H1 (cell line): Measurements from ENCODE around the gene ANKS1B. TPM values are rescaled to one million over a fixed set of nuclear protein-coding genes. Genes with fewer than 3 reads are reported as not detected.

Experiments
- CTCF ChIA-PET: fragments of 300-600 bp; sonication (Branson Sonifier 250); formaldehyde crosslinking; loops from one replicate; lab custom pipeline; 2021; ENCODE audit not compliant: partially characterized antibody; lab: Charles Lee
- POLR2A ChIA-PET: fragments of 300-600 bp; sonication (Branson Sonifier 250); formaldehyde crosslinking; loops from one replicate; lab custom pipeline; 2021; ENCODE audit warnings: inconsistent platforms; ENCODE audit not compliant: partially characterized antibody; lab: Charles Lee
- DNase-seq, 2 experiments: peaks; one replicate each; pipeline versions ENCODE4 v3.0.0 to v3.0.0-alpha.2; 2010 to 2022; ENCODE audit warnings: low spot score in 2 of 2, low read depth in 1 of 2, mixed read lengths in 1 of 2
- FAIRE-seq: peaks from 2 replicates; lab custom pipeline; 2011; peaks lifted over from hg19 to GRCh38; lab: Jason Lieb, UNC
- H2AFZ ChIP-seq: 2 replicates; pipeline ENCODE4 v1.8.1; 2012; ENCODE audit warnings: low read length, inconsistent platforms
- H2AK5ac ChIP-seq: 2 replicates; pipeline ENCODE4 v1.6.1; 2013; ENCODE audit warnings: low read depth, low read length
- H2BK120ac ChIP-seq: replicated peaks from 2 replicates; pipeline ENCODE3; 2013; ENCODE audit warnings: low read depth, low read length, inconsistent platforms
- H2BK12ac ChIP-seq: 2 replicates; pipeline ENCODE4 v1.6.1; 2013; ENCODE audit warnings: low read depth, low read length
- H2BK15ac ChIP-seq: 2 replicates; pipeline ENCODE4 v1.6.1; 2013; ENCODE audit warnings: low read length
- H2BK20ac ChIP-seq: 2 replicates; pipeline ENCODE4 v1.6.1; 2013; ENCODE audit warnings: low read length
- H2BK5ac ChIP-seq: 2 replicates; pipeline ENCODE4 v1.6.1; 2013; ENCODE audit warnings: low read depth, low read length
- H3K14ac ChIP-seq: 2 replicates; pipeline ENCODE4 v1.6.1; 2013; ENCODE audit warnings: inconsistent platforms; ENCODE audit not compliant: insufficient read length
- H3K18ac ChIP-seq: 2 replicates; pipeline ENCODE4 v1.6.1; 2013; ENCODE audit warnings: low read length; ENCODE audit errors: extremely low read depth
- H3K23ac ChIP-seq: 2 replicates; pipeline ENCODE4 v1.6.1; 2013; ENCODE audit warnings: inconsistent platforms; ENCODE audit not compliant: insufficient read length
- H3K23me2 ChIP-seq: 2 replicates; pipeline ENCODE4 v1.6.1; 2013; ENCODE audit warnings: low read depth, low read length
- H3K27ac ChIP-seq: 2 replicates; pipeline ENCODE4 v1.6.1; 2011; ENCODE audit warnings: low read depth, low read length, inconsistent platforms
- H3K27me3 ChIP-seq, 4 experiments: replicated peaks in 1 of 4; 1 replicate in 1 of 4; 2 replicates in 3 of 4; pipeline versions ENCODE4 v1.6.1 to v1.8.1; 2011 to 2013; ENCODE audit warnings: low read length in 3 of 4, mild to moderate bottlenecking in 3 of 4, inconsistent platforms in 2 of 4, mixed read lengths in 2 of 4, moderate library complexity in 1 of 4; ENCODE audit not compliant: control insufficient read depth in 3 of 4, insufficient read depth in 3 of 4; ENCODE audit errors: extremely low read depth in 1 of 4
- H3K36me3 ChIP-seq, 4 experiments: 2 replicates each; pipeline versions ENCODE4 v1.6.1 to v1.8.1; 2011 to 2013; ENCODE audit warnings: mild to moderate bottlenecking in 4 of 4, low read length in 3 of 4, moderate library complexity in 2 of 4, control low read depth in 1 of 4, inconsistent platforms in 1 of 4; ENCODE audit not compliant: insufficient read depth in 4 of 4, control insufficient read depth in 2 of 4
- H3K4ac ChIP-seq: replicated peaks from 2 replicates; pipeline ENCODE3; 2013; ENCODE audit warnings: low read length, low read depth, mixed read lengths, inconsistent platforms; ENCODE audit not compliant: insufficient read length
- H3K4me1 ChIP-seq, 4 experiments: replicated peaks in 1 of 4; 1 replicate in 1 of 4; 2 replicates in 3 of 4; pipeline versions ENCODE4 v1.6.1 to v1.8.1; 2011 to 2013; ENCODE audit warnings: low read length in 3 of 4, inconsistent platforms in 2 of 4, mixed read lengths in 1 of 4; ENCODE audit not compliant: insufficient read depth in 4 of 4, control insufficient read depth in 3 of 4
- H3K4me2 ChIP-seq, 2 experiments: 2 replicates each; pipeline versions ENCODE4 v1.6.1 to v1.8.1; 2011 to 2013; ENCODE audit warnings: low read depth in 2 of 2, low read length in 2 of 2, control low read depth in 1 of 2, inconsistent platforms in 1 of 2, mild to moderate bottlenecking in 1 of 2; ENCODE audit not compliant: insufficient read depth in 1 of 2
- H3K4me3 ChIP-seq, 4 experiments: fragments of 200-600, 300-600 bp in 1 of 4; sonication (generic), shearing (Covaris generic), sonication (Bioruptor Twin) in 1 of 4; 2 replicates each; pipeline versions ENCODE4 v1.5.1 to v1.8.1; 2011 to 2016; ENCODE audit warnings: low read length in 4 of 4, low read depth in 3 of 4, control low read depth in 2 of 4, inconsistent platforms in 2 of 4, mild to moderate bottlenecking in 2 of 4, mixed read lengths in 1 of 4, moderate library complexity in 1 of 4; ENCODE audit not compliant: insufficient read depth in 2 of 4; ENCODE audit errors: extremely low read depth in 1 of 4
- H3K56ac ChIP-seq: replicated peaks from 2 replicates; pipeline ENCODE3; 2013; ENCODE audit warnings: low read depth, mild to moderate bottlenecking, mixed read lengths, low read length, inconsistent platforms; ENCODE audit not compliant: insufficient read length
- H3K79me1 ChIP-seq: 2 replicates; pipeline ENCODE4 v1.6.1; 2013; ENCODE audit warnings: low read depth, low read length, control low read depth
- H3K79me2 ChIP-seq, 2 experiments: 2 replicates each; pipeline versions ENCODE4 v1.6.1 to v1.8.1; 2012 to 2013; ENCODE audit warnings: low read length in 2 of 2, mild to moderate bottlenecking in 2 of 2, inconsistent platforms in 1 of 2; ENCODE audit not compliant: insufficient read depth in 2 of 2, control insufficient read depth in 1 of 2
- H3K9ac ChIP-seq, 4 experiments: replicated peaks in 1 of 4; 1 replicate in 1 of 4; 2 replicates in 3 of 4; pipeline versions ENCODE4 v1.6.1 to v1.8.1; 2011 to 2013; ENCODE audit warnings: low read depth in 3 of 4, low read length in 3 of 4, control low read depth in 2 of 4, mild to moderate bottlenecking in 2 of 4, moderate library complexity in 2 of 4, inconsistent platforms in 1 of 4; ENCODE audit errors: extremely low read depth in 1 of 4
- H3K9me3 ChIP-seq, 2 experiments: 2 replicates each; pipeline versions ENCODE4 v1.6.1 to v1.8.1; 2012 to 2013; ENCODE audit warnings: mild to moderate bottlenecking in 2 of 2, moderate library complexity in 2 of 2, control low read depth in 1 of 2, inconsistent platforms in 1 of 2, low read depth in 1 of 2, low read length in 1 of 2, mixed read lengths in 1 of 2; ENCODE audit not compliant: insufficient read depth in 2 of 2
- H4K20me1 ChIP-seq, 2 experiments: replicated peaks in 1 of 2; 2 replicates each; pipeline versions ENCODE3 to v1.8.1; 2011 to 2013; ENCODE audit warnings: inconsistent platforms in 2 of 2, low read length in 2 of 2, mild to moderate bottlenecking in 1 of 2; ENCODE audit not compliant: insufficient read depth in 2 of 2, control insufficient read depth in 1 of 2
- H4K5ac ChIP-seq: 2 replicates; pipeline ENCODE4 v1.6.1; 2013; ENCODE audit warnings: low read length, low read depth, mixed read lengths, inconsistent platforms; ENCODE audit not compliant: insufficient read length
- H4K8ac ChIP-seq: 2 replicates; pipeline ENCODE4 v1.8.0; 2013; ENCODE audit warnings: mild to moderate bottlenecking, moderate library complexity, low read length, inconsistent platforms; ENCODE audit not compliant: insufficient read depth; ENCODE audit errors: extremely low read depth
- H4K91ac ChIP-seq: replicated peaks from 2 replicates; pipeline ENCODE3; 2013; ENCODE audit warnings: low read length, mixed read lengths, inconsistent platforms; ENCODE audit not compliant: insufficient read length
- CTCF ChIP-seq, 3 experiments: IDR thresholded peaks; 1 replicate in 2 of 3; 2 replicates in 1 of 3; pipeline versions ENCODE4 v1.5.1 to v1.6.1; 2011; ENCODE audit warnings: low read length in 3 of 3, mild to moderate bottlenecking in 3 of 3, inconsistent platforms in 2 of 3, low read depth in 1 of 3, moderate library complexity in 1 of 3; ENCODE audit not compliant: insufficient read depth in 1 of 3; ENCODE audit errors: control extremely low read depth in 1 of 3
- EGR1 ChIP-seq: IDR thresholded peaks from 2 replicates; pipeline ENCODE4 v1.6.1; 2011; ENCODE audit warnings: low read depth, low read length, borderline replicate concordance
- EP300 ChIP-seq, 2 experiments: IDR thresholded peaks; 1 replicate in 1 of 2; 2 replicates in 1 of 2; pipeline ENCODE4 v1.6.1; 2011 to 2012; ENCODE audit warnings: low read depth in 2 of 2, low read length in 2 of 2, mild to moderate bottlenecking in 2 of 2, borderline replicate concordance in 1 of 2, inconsistent platforms in 1 of 2, moderate library complexity in 1 of 2
- NRF1 ChIP-seq: IDR thresholded peaks from 2 replicates; pipeline ENCODE4 v1.6.1; 2011; ENCODE audit warnings: mild to moderate bottlenecking, low read depth, low read length, improper control_type of control experiment
- SAP30 ChIP-seq: fragments of 300-600 bp; sonication (generic); IDR thresholded peaks from 2 replicates; pipeline ENCODE4 v1.7.1; 2012; ENCODE audit warnings: low read length, moderate library complexity, mild to moderate bottlenecking, inconsistent platforms; ENCODE audit not compliant: insufficient read depth, insufficient replicate concordance
- SIX5 ChIP-seq: IDR thresholded peaks from 2 replicates; pipeline ENCODE4 v1.6.1; 2011; ENCODE audit warnings: mild to moderate bottlenecking, low read depth, low read length
- TCF12 ChIP-seq: IDR thresholded peaks from 2 replicates; pipeline ENCODE4 v1.6.1; 2011; ENCODE audit warnings: low read depth, mild to moderate bottlenecking, low read length
- YY1 ChIP-seq: IDR thresholded peaks from 2 replicates; pipeline ENCODE4 v1.6.1; 2011; ENCODE audit warnings: low read depth, mild to moderate bottlenecking, low read length
- ZNF274 ChIP-seq: IDR thresholded peaks from 2 replicates; pipeline ENCODE4 v1.7.0; 2012; ENCODE audit warnings: low read length, borderline replicate concordance; ENCODE audit errors: extremely low read depth
- WGBS, 2 experiments: shearing (Covaris generic) in 1 of 2; methylation state at CpG; one replicate each; pipeline versions ENCODE4 v1.1.6 to v1.1.7; 2013 to 2015; ENCODE audit warnings: low lambda C conversion rate in 2 of 2, mixed read lengths in 2 of 2, inconsistent platforms in 1 of 2, low coverage in 1 of 2, missing lambda C conversion rate in 1 of 2; ENCODE audit not compliant: insufficient replicate concordance in 2 of 2, insufficient coverage in 1 of 2, insufficient read length in 1 of 2; ENCODE audit errors: extremely low coverage in 1 of 2, missing lambda C conversion rate in 1 of 2; 5-methylcytosine and 5-hydroxymethylcytosine counted together
- polyA plus RNA-seq, 7 experiments: library from polyadenylated mRNA; depleted of rRNA in 3 of 7; stranded (reverse) in 5 of 7; unstranded in 2 of 7; fragments of >200 nt in 5 of 7; fragments of 200-250 nt in 2 of 7; gene quantifications; 1 replicate in 5 of 7; 2 replicates in 1 of 7; 4 replicates in 1 of 7; pipeline versions ENCODE4 v1.2.1 to v1.2.3, GENCODE V29; 2011 to 2013; ENCODE audit warnings: missing spikeins in 2 of 7, mixed read lengths in 2 of 7
- total RNA-seq: library from RNA; stranded (reverse); fragmentation: NEBNext Ultra II Directional; extraction: Animal tissue kit (Norgen Biotek cat#: 25700); gene quantifications from 2 replicates; pipeline ENCODE4 v1.2.1, GENCODE V29; 2021
- TF ChIP-seq, protein P1 (sequence below): IDR thresholded peaks from 2 replicates; pipeline ENCODE4 v1.6.1; 2012; ENCODE audit warnings: inconsistent platforms

Gene ANKS1B
- total and polyA plus RNA-seq, 2 of the 8 experiments (the other 6 are each of a cell fraction or from before 2014, with no cell fraction given) = 2.7 to 6.1 TPM

DNA sequence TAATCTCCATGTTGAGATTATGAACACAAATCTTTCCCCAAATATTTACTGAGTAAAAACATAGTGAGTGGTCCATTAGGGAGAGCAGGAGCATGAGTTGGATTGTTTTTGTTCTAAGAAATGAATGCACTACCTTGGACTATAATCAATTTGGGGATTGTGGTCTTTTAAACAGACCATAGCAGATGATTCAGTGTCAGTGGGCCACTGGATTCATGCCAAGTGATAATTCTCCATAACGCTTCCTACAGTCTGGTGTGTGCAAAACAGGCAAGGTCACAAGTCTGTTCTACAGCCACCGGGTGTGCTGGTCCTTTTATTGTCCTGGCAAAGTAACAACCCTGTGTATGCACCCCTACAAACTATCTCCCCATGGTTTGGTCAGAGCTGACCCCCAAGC is 1073.3 kb downstream of the ANKS1B start:
- Histone ChIP-seq H3K4me3 (no peak overlapping the region), H3K9me3 (no peaks in the 10 kb centered on the region), H2AK5ac (no peak overlapping the region), H2BK120ac (no peak overlapping the region), H2BK5ac (no peak overlapping the region), H4K5ac (no peak overlapping the region), H4K20me1 (no peaks in the 10 kb centered on the region), H3K23ac (no peak overlapping the region), H2BK20ac (no peak overlapping the region), H2AFZ (no peak overlapping the region), H3K79me2 (no peaks in the 10 kb centered on the region), H2BK12ac (no peak overlapping the region), H3K27ac (no peak overlapping the region), H4K8ac (no peak overlapping the region), H3K79me1 (no peaks in the 10 kb centered on the region), H3K23me2 (no peaks in the 10 kb centered on the region; the same call in none of the 2 replicates), H3K56ac (no peak overlapping the region), H3K4me2 (no peak overlapping the region), H3K18ac (no peak overlapping the region), H3K4me1 (no peaks in the 10 kb centered on the region), H3K9ac (no peak overlapping the region), H3K14ac (no peak overlapping the region), H3K4ac (no peak overlapping the region), H3K27me3 (no peaks in the 10 kb centered on the region), H3K36me3 (no peaks in the 10 kb centered on the region), H4K91ac (no peak overlapping the region), H2BK15ac (no peak overlapping the region)
- DNase-seq (no peak), FAIRE-seq (no peak)
- ChIA-PET CTCF (interaction anchor here (1.3 to 1.9 kb wide), 3 partner anchors 27 to 168 kb away, joined by 3 to 4 read pairs (median 4); no protein-coding TSS in a partner anchor), POLR2A (no interaction called here)
- 86% methylated on average over 2 of the region's 2 CpGs; no CpG with 5 or more reads in 1 of the 2 experiments for WGBS, 2 experiments
- TF ChIP-seq EP300 (IDR thresholded peaks at IDR 0.05; ENCODE audit: borderline replicate concordance in 1 of 2, low read depth in 2 of 2, low read length in 2 of 2) (no peak), CTCF (IDR thresholded peaks at IDR 0.05; ENCODE audit: control extremely low read depth in 1 of 3, insufficient read depth in 1 of 3, low read depth in 1 of 3, low read length in 3 of 3) (no peak), TCF12 (no peak), YY1 (no peak), EGR1 (no peak), SIX5 (no peak), NRF1 (no peak), SAP30 (no peak), ZNF274 (no peak)
- TF ChIP-seq, protein P1, sequence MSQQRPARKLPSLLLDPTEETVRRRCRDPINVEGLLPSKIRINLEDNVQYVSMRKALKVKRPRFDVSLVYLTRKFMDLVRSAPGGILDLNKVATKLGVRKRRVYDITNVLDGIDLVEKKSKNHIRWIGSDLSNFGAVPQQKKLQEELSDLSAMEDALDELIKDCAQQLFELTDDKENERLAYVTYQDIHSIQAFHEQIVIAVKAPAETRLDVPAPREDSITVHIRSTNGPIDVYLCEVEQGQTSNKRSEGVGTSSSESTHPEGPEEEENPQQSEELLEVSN = no peak
